Measurements from ENCODE around the gene SPTBN1.

DNA sequence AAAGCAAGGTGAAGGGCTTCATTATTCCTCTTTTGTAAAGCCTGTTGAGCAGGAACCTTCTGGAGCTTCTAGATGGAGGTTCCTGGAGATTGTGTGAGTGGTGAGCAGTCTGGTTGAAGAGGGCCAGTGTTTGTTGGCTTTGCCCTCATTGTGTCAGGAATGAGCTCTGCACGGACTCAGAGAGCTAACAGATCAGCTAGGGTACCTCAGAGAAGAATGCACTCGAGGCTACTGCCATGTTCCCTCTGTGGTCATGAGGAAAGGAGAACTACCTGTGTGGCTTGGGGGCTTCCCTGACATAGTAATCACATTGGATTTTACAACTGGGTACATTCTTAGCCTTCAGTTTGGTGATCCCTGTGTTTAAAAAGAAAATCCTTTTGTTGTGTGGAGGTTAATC is 46.6 kb downstream of the SPTBN1 start:
- TF ChIP-seq, protein P1, sequence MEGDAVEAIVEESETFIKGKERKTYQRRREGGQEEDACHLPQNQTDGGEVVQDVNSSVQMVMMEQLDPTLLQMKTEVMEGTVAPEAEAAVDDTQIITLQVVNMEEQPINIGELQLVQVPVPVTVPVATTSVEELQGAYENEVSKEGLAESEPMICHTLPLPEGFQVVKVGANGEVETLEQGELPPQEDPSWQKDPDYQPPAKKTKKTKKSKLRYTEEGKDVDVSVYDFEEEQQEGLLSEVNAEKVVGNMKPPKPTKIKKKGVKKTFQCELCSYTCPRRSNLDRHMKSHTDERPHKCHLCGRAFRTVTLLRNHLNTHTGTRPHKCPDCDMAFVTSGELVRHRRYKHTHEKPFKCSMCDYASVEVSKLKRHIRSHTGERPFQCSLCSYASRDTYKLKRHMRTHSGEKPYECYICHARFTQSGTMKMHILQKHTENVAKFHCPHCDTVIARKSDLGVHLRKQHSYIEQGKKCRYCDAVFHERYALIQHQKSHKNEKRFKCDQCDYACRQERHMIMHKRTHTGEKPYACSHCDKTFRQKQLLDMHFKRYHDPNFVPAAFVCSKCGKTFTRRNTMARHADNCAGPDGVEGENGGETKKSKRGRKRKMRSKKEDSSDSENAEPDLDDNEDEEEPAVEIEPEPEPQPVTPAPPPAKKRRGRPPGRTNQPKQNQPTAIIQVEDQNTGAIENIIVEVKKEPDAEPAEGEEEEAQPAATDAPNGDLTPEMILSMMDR (IDR thresholded peaks at IDR 0.05), result no peak
- TF ChIP-seq POLR2A (IDR thresholded peaks at IDR 0.05), result no peak
